ENCODE measurements around the gene ARFGAP1.

DNA sequence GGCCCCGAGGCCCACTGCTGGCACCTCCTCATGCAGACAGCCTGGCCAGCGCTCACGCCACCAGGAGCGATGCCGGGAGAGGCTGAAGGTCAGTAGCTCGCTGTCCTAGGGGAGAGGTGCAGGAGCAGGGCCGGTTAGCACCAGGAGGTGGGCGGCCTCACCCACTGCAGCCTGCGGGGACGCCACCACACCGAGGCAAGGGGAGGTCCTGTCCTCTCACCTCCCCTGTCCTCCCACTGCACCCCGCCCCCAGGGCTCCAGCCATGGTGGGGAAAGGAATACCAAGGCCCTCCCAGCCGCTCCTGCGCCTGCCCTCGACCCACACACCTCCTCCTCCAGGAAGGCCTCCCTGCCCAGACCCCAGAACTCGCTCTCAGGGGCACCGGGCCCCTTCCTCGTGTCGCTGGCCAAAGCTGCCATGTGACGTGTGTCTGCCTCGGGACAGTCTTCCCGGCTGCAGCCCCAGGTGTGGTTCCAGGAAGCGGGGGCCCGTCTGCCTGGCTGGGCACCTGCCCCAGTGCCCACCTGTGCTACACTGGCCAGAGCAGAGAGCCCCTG lies 24.9 kb upstream of the ARFGAP1 start:
- TF ChIP-seq POLR2AphosphoS5 (IDR thresholded peaks at IDR 0.05; ENCODE audit: borderline replicate concordance, low read depth, low read length) (no peak), EZH2 (IDR thresholded peaks at IDR 0.05) (no peak), FOXP2 (optimal IDR thresholded peaks at IDR 0.05; ENCODE audit: control extremely low read depth, extremely low read length, insufficient read depth) (no peak)
